ENCODE measurements around the gene ARL15. TPM values are rescaled to one million over a fixed set of nuclear protein-coding genes. Genes with fewer than 3 reads are reported as not detected.

ARL15 gene
- total RNA-seq, 1 donor from 2014 or later: 30.8 TPM

GRCh38 chr5:54091307-54092130, 218.9 kb downstream of the ARL15 start:
- intact Hi-C loops (cut with DNase I): no loop called here
- TF ChIP-seq CTCF (IDR thresholded peaks at IDR 0.05): no peak
- H3K27me3 ChIP-seq (ENCODE audit: low read depth): no peaks in the 10 kb centered on the region
- H3K27ac ChIP-seq: no peak overlapping the region
- no peak for DNase-seq
- no peaks in the 10 kb centered on the region for H3K9me3 ChIP-seq
- no peak overlapping the region for H3K4me3 ChIP-seq
- no peak for ATAC-seq
- no peaks in the 10 kb centered on the region for H3K36me3 ChIP-seq
- no peaks in the 10 kb centered on the region for H3K4me1 ChIP-seq

GRCh38 chr5:54090495-54091120, 219.8 kb downstream of the ARL15 start:
- ATAC-seq (no peak), DNase-seq (no peak)
- intact Hi-C loops (cut with DNase I): no loop called here
- Histone ChIP-seq H3K4me1 (no peaks in the 10 kb centered on the region), H3K27ac (no peak overlapping the region), H3K9me3 (no peaks in the 10 kb centered on the region), H3K36me3 (no peaks in the 10 kb centered on the region), H3K27me3 (ENCODE audit: low read depth) (no peaks in the 10 kb centered on the region), H3K4me3 (no peak overlapping the region)
- no peak for TF ChIP-seq CTCF (IDR thresholded peaks at IDR 0.05)

GRCh38 chr5:54088081-54088480, 222.3 kb downstream of the ARL15 start:
- Histone ChIP-seq H3K4me1 (no peaks in the 10 kb centered on the region), H3K4me3 (no peak overlapping the region), H3K27ac (no peak overlapping the region), H3K9me3 (no peaks in the 10 kb centered on the region), H3K36me3 (no peaks in the 10 kb centered on the region), H3K27me3 (ENCODE audit: low read depth) (no peaks in the 10 kb centered on the region)
- TF ChIP-seq CTCF (IDR thresholded peaks at IDR 0.05): no peak
- ATAC-seq: no peak
- DNase-seq: no peak
- intact Hi-C loops (cut with DNase I): no loop called here

GRCh38 chr5:54087436-54087835, 222.9 kb downstream of the ARL15 start:
- intact Hi-C loops (cut with DNase I): no loop called here
- no peaks in the 10 kb centered on the region for H3K27me3 ChIP-seq (ENCODE audit: low read depth)
- H3K9me3 ChIP-seq: no peaks in the 10 kb centered on the region
- ATAC-seq: no peak
- H3K36me3 ChIP-seq: no peaks in the 10 kb centered on the region
- H3K4me1 ChIP-seq: no peaks in the 10 kb centered on the region
- no peak for DNase-seq
- H3K27ac ChIP-seq: no peak overlapping the region
- no peak overlapping the region for H3K4me3 ChIP-seq
- TF ChIP-seq CTCF (IDR thresholded peaks at IDR 0.05): no peak

GRCh38 chr5:54086191-54086590, 224.2 kb downstream of the ARL15 start:
- no peak for TF ChIP-seq CTCF (IDR thresholded peaks at IDR 0.05)
- Histone ChIP-seq H3K9me3 (no peaks in the 10 kb centered on the region), H3K36me3 (no peaks in the 10 kb centered on the region), H3K27me3 (ENCODE audit: low read depth) (no peaks in the 10 kb centered on the region), H3K4me1 (no peaks in the 10 kb centered on the region), H3K4me3 (no peak overlapping the region), H3K27ac (no peak overlapping the region)
- DNase-seq: no peak
- intact Hi-C loops (cut with DNase I): no loop called here
- ATAC-seq: no peak
